ENCODE results near the gene SUSD5. TPM values are rescaled to one million over a fixed set of nuclear protein-coding genes. Genes with fewer than 3 reads are reported as not detected.
A peak's percentile ranks its signal among the peaks of the same experiment; 100 is the strongest.
"Not testable (repeated sequence)": the region's sequence is repeated elsewhere in the genome, so short reads cannot be mapped to it uniquely, and the experiment has no call there.

The SUSD5 gene
- total RNA-seq, 1 donor from 2014 or later, result 0.33 TPM

DNA sequence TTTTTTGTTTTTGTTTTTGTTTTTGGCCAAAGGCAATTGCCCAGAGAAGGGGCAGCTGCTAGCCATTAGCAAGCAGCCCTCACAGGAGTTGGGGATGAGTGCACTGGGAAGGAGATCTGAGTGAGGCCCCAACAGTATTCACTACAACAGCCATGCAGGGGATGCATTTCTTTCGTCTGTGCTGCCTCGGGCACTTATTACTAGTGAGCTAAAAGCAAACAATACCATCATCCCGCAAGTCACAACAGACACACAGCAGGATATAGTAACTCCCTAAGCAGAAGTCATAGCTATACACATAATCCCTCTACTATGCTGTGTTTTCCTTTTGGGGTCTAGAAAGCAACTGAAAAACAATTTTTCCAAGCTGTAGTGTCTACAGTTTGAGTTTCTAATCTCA is 77.6 kb downstream of the SUSD5 start:
- no peak for ATAC-seq (ENCODE audit: low read depth)
- peaks cover 43% of the 10 kb centered on the region for H3K36me3 Mint-ChIP-seq (ENCODE audit: low read depth)
- no peak overlapping the region for H3K4me3 Mint-ChIP-seq

DNA sequence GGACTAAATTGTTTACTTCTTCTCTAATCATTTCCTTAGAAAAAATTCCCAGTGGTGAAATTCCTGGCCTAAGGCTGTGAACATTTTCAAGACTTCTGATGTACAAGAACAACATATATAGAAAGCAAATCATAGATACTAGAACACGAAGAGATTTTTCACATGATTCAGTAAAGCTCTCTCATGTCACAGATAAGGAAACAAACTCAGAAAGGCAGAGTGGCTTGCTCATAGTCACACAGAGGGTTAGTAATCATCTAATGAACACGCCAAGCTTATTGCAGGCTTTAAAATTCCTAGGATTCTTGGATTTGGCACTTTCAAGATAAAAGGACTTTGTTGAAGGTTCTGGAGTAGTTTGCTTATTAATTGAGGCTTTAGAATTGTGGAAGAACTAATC is 78.6 kb downstream of the SUSD5 start:
- ATAC-seq (ENCODE audit: low read depth) (no peak), DNase-seq (no peak)
- H3K9me3 Mint-ChIP-seq, result no peaks in the 10 kb centered on the region
- H3K27ac Mint-ChIP-seq, result no peak overlapping the region
- POLR2A ChIA-PET, result no interaction called here
- TF ChIP-seq, protein P1, sequence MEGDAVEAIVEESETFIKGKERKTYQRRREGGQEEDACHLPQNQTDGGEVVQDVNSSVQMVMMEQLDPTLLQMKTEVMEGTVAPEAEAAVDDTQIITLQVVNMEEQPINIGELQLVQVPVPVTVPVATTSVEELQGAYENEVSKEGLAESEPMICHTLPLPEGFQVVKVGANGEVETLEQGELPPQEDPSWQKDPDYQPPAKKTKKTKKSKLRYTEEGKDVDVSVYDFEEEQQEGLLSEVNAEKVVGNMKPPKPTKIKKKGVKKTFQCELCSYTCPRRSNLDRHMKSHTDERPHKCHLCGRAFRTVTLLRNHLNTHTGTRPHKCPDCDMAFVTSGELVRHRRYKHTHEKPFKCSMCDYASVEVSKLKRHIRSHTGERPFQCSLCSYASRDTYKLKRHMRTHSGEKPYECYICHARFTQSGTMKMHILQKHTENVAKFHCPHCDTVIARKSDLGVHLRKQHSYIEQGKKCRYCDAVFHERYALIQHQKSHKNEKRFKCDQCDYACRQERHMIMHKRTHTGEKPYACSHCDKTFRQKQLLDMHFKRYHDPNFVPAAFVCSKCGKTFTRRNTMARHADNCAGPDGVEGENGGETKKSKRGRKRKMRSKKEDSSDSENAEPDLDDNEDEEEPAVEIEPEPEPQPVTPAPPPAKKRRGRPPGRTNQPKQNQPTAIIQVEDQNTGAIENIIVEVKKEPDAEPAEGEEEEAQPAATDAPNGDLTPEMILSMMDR (IDR thresholded peaks at IDR 0.05), result no peak
- intact Hi-C loops (cut with micrococcal nuclease), result loop anchor here (2.0 kb wide), 1 partner anchor 25 kb away; the partner anchor contains the start of gene CRTAP
- CTCF ChIA-PET, result no interaction called here
- H3K4me1 Mint-ChIP-seq, result peaks cover 14% of the 10 kb centered on the region
- no peak overlapping the region for H3K4me3 Mint-ChIP-seq
- H3K36me3 Mint-ChIP-seq (ENCODE audit: low read depth), result peaks cover 47% of the 10 kb centered on the region
- no peaks in the 10 kb centered on the region for H3K27me3 Mint-ChIP-seq

More for the DNA sequence above, 77.6 kb downstream of the SUSD5 start:
- intact Hi-C loops (cut with micrococcal nuclease), result no loop called here
- no peak for DNase-seq
- H3K4me1 Mint-ChIP-seq, result peaks cover 14% of the 10 kb centered on the region
- POLR2A ChIA-PET, result no interaction called here
- CTCF ChIA-PET, result no interaction called here
- TF ChIP-seq, protein P1 (IDR thresholded peaks at IDR 0.05), result no peak
- no peak overlapping the region for H3K27ac Mint-ChIP-seq
- H3K27me3 Mint-ChIP-seq, result no peaks in the 10 kb centered on the region
- H3K9me3 Mint-ChIP-seq, result no peaks in the 10 kb centered on the region

DNA sequence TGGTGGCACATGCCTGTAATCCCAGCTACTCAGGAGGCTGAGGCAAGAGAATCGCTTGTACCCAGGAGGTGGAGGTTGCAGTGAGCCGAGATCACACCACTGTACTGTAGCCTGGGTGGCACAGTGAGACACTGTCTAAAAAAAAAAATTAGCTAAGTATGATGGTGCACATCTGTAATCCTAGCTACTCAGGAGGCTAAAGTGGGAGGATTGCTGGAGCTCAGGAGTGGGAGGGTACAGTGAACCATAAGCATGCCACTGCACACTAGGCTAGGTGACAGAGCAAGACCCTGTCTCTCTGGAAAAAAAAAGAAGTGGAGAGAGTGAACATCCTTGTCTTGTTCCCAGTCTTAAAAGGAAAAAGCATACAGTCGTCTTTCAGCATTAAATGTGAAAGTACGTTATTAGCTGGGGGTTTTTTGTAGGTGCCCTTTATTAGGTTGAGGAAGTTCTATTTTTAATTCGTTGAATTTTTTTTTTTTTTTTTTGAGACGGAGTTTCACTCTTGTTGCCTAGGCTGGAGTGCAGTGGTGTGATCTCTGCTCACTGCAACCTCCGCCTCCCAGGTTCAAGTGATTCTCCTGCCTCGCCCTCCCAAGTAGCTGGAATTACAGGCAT is 79.5 kb downstream of the SUSD5 start:
- H3K9me3 Mint-ChIP-seq, POLR2A ChIA-PET, CTCF ChIA-PET, DNase-seq, H3K27me3 Mint-ChIP-seq: not testable (repeated sequence)
- Mint-ChIP-seq H3K4me1 (peaks cover 14% of the 10 kb centered on the region), H3K4me3 (peak overlapping the region; percentile 49), H3K36me3 (ENCODE audit: low read depth) (peaks cover 54% of the 10 kb centered on the region), H3K27ac (peak overlapping the region; percentile 63)
- ATAC-seq (ENCODE audit: low read depth), result peak; percentile 52
- intact Hi-C loops (cut with micrococcal nuclease), result loop anchor here (2.0 kb wide), 1 partner anchor 24 kb away; the partner anchor contains the start of gene CRTAP

DNA sequence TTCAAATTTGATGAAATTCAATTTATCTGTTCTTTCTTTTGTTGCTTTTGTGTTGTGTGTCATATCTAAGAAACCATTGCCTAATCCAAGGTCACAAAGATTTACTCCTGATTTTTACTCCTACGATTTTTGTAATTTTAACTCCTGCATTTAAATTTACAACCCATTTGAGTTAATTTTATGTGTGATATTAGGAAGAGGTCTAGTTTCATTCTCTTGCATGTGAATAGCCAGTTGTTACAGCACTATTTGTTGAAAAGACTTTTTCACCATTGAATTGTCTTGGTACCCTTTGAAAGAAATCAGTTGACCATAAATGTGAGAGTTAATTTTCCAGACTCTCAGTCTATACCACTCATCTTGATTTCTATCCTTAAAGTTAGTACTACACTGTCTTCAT is 80.9 kb downstream of the SUSD5 start:
- CTCF ChIA-PET, result interaction anchor here (1.6 kb wide), 1 partner anchor 235 kb away, joined by 6 read pairs; no protein-coding TSS in a partner anchor
- intact Hi-C loops (cut with micrococcal nuclease), result loop anchor here (2.0 kb wide), 1 partner anchor 23 kb away; the partner anchor contains the start of gene CRTAP
- no peak overlapping the region for H3K27ac Mint-ChIP-seq

DNA sequence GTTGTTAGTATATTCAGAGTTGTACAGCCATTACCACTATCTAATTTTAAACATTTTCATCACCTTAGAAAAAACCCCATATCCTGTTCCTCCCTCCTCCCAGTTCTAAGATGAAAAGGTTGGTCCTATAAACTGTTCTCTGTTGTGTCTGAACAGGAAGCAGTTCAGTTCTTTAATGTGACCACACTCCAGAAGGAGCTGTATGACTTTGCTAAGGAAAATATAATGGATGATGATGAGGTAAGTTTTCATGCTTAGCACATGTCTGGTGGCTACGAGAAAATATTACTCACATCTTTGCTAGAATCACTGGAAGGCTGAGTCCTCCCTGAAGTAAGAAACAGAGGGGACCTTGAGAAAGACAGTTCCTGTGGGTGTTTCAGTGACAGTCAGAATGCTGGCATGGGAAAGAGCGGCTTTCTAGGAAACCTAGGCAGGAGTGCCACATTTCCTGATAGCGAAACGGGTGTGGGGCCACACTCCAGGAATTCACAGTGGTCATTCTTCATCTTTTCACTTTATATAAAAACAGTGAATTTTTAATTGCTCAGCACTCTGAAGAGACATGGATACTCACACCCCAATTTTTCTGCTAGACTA is 84.5 kb downstream of the SUSD5 start:
- H3K27ac Mint-ChIP-seq, result no peak overlapping the region
- ChIA-PET CTCF (interaction anchor here (0.7 to 1.4 kb wide), 2 partner anchors 18 to 239 kb away, joined by 3 to 7 read pairs; no protein-coding TSS in a partner anchor), POLR2A (no interaction called here)
- peaks cover 8% of the 10 kb centered on the region for H3K4me1 Mint-ChIP-seq
- no peaks in the 10 kb centered on the region for H3K9me3 Mint-ChIP-seq
- DNase-seq, result no peak
- TF ChIP-seq, protein P1 (IDR thresholded peaks at IDR 0.05), result no peak
- H3K27me3 Mint-ChIP-seq, result no peaks in the 10 kb centered on the region
- H3K4me3 Mint-ChIP-seq, result no peak overlapping the region
- no peak for ATAC-seq (ENCODE audit: low read depth)
- peaks cover 51% of the 10 kb centered on the region for H3K36me3 Mint-ChIP-seq (ENCODE audit: low read depth)
- intact Hi-C loops (cut with micrococcal nuclease), result no loop called here

More for the DNA sequence above, 80.9 kb downstream of the SUSD5 start:
- H3K4me1 Mint-ChIP-seq, result peaks cover 14% of the 10 kb centered on the region
- no peaks in the 10 kb centered on the region for H3K9me3 Mint-ChIP-seq
- H3K27me3 Mint-ChIP-seq, result no peaks in the 10 kb centered on the region
- no peak for ATAC-seq (ENCODE audit: low read depth)
- H3K4me3 Mint-ChIP-seq, result no peak overlapping the region
- H3K36me3 Mint-ChIP-seq (ENCODE audit: low read depth), result peaks cover 53% of the 10 kb centered on the region
- TF ChIP-seq, protein P1 (IDR thresholded peaks at IDR 0.05), result no peak
- POLR2A ChIA-PET, result no interaction called here
- DNase-seq, result no peak
